ENCODE data around the gene TSR1. TPM values are rescaled to one million over a fixed set of nuclear protein-coding genes. Genes with fewer than 3 reads are reported as not detected.

Gene TSR1
- total RNA-seq, 1 experiment from 2014 or later, result 70.3 TPM

DNA sequence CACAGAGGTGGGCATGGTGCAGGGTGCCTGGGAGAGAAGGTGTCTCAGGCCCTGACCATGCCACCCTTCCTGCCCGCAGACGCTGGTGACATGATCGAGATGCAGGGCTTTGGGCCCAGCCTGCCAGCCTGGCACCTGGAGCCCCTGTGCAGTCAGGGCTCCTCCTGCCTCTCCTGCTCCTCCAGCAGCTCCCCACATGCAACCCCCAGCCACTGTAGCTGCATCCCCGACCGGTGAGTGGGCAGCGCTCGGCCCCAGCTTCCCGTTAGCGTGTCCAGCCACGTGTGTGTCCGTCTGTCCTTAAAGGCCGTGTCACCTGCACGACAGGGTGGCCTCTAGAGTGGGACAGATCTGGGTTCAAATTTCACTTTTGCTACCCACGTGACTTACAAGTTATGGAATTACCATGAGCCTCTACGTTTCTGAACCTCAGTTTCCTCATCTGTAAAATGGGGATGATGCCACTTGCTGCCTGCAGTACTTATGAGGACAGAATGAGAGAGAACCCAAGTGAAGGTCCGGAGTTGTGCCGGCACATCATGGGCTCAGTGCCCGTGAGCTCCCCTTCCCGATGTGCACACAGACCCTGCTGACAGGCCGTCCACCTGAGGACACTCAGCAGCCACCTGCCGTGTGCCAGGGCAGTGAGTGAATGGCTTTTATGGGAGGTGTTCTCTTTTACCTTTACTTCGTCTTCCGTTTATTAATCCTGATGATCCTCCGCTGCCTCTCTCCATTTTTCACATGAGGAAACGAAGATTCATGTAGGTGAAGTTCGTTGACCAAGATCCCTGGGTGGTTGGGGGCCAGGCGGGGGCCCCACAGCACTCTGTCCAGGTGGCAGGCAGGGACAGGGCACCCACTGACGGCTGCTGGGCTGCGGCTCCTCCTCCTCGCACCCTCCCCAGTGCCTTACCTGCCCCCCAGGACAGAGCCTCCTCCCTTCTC lies 35.2 kb upstream of the TSR1 start:
- POLR2A ChIA-PET (ENCODE audit: unreplicated experiment), result no interaction called here
- ATAC-seq (no peak), DNase-seq (no peak)
- no peaks in the 10 kb centered on the region for H4K20me1 ChIP-seq (ENCODE audit: low read length)
- TF ChIP-seq EZH2 (IDR thresholded peaks at IDR 0.05; ENCODE audit: low read length, unreplicated experiment) (no peak), EZH2phosphoT487 (IDR thresholded peaks at IDR 0.05; ENCODE audit: borderline replicate concordance, low read length) (no peak)
- TF ChIP-seq, protein P1, sequence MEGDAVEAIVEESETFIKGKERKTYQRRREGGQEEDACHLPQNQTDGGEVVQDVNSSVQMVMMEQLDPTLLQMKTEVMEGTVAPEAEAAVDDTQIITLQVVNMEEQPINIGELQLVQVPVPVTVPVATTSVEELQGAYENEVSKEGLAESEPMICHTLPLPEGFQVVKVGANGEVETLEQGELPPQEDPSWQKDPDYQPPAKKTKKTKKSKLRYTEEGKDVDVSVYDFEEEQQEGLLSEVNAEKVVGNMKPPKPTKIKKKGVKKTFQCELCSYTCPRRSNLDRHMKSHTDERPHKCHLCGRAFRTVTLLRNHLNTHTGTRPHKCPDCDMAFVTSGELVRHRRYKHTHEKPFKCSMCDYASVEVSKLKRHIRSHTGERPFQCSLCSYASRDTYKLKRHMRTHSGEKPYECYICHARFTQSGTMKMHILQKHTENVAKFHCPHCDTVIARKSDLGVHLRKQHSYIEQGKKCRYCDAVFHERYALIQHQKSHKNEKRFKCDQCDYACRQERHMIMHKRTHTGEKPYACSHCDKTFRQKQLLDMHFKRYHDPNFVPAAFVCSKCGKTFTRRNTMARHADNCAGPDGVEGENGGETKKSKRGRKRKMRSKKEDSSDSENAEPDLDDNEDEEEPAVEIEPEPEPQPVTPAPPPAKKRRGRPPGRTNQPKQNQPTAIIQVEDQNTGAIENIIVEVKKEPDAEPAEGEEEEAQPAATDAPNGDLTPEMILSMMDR (conservative IDR thresholded peaks at IDR 0.05; ENCODE audit: low read depth, low read length), result no peak
- H3F3A ChIP-seq (ENCODE audit: low read length, unreplicated experiment), result no peaks in the 10 kb centered on the region
- intact Hi-C loops (cut with micrococcal nuclease), result no loop called here
- CTCF ChIA-PET, result no interaction called here
- no peaks in the 10 kb centered on the region for H3K4me1 ChIP-seq (ENCODE audit: insufficient read depth, low read length)
- no peak overlapping the region for H3K4me2 ChIP-seq (ENCODE audit: low read length)
- no TSS peak for BruUV-seq (replicated peaks)
- no peak overlapping the region for H3K9ac ChIP-seq (ENCODE audit: low read length)
- no peak overlapping the region for H3K4me3 ChIP-seq (ENCODE audit: low read length)
- H3K27me3 ChIP-seq (ENCODE audit: low read length), result no peaks in the 10 kb centered on the region
- H3K9me3 ChIP-seq (ENCODE audit: low read length), result no peaks in the 10 kb centered on the region
- no peaks in the 10 kb centered on the region for H3K9me2 ChIP-seq (replicated peaks; ENCODE audit: low read length)
- H3K36me3 ChIP-seq (ENCODE audit: low read depth, low read length), result no peaks in the 10 kb centered on the region
- no peak overlapping the region for H3K27ac ChIP-seq (ENCODE audit: low read length)
- no peaks in the 10 kb centered on the region for H3K79me2 ChIP-seq (ENCODE audit: low read length)
- no peak overlapping the region for H2AFZ ChIP-seq (ENCODE audit: low read length)

DNA sequence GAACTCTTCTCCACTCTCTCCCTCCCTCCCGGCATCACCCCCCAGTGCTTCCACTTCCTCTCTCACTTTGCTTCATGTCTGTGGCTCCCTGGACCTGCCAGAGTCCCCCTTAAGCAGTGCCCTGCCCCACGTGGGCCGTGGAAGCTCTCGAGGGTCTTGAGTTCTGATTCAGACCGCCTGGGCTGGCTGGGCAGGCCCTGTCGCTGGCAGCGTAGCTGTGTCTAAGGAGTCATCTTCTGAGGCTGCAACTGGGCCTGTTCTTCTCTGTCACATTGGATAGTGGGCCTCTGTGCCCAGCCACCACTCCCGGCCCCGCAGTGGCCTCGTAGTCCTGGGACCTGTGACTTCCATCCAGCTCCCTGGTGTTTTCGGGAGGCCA lies 33.9 kb upstream of the TSR1 start:
- intact Hi-C loops (cut with micrococcal nuclease), result no loop called here
- H3K27me3 ChIP-seq (ENCODE audit: low read length), result no peaks in the 10 kb centered on the region
- H3K4me1 ChIP-seq (ENCODE audit: insufficient read depth, low read length), result no peaks in the 10 kb centered on the region
- BruUV-seq (replicated peaks), result no TSS peak
- no peaks in the 10 kb centered on the region for H3K79me2 ChIP-seq (ENCODE audit: low read length)
- ChIA-PET POLR2A (ENCODE audit: unreplicated experiment) (no interaction called here), CTCF (no interaction called here)
- no peak overlapping the region for H3K4me2 ChIP-seq (ENCODE audit: low read length)
- no peaks in the 10 kb centered on the region for H3K9me2 ChIP-seq (replicated peaks; ENCODE audit: low read length)
- no peak for DNase-seq
- no peaks in the 10 kb centered on the region for H3K9me3 ChIP-seq (ENCODE audit: low read length)
- TF ChIP-seq EZH2phosphoT487 (IDR thresholded peaks at IDR 0.05; ENCODE audit: borderline replicate concordance, low read length) (no peak), EZH2 (IDR thresholded peaks at IDR 0.05; ENCODE audit: low read length, unreplicated experiment) (no peak)
- TF ChIP-seq, protein P1 (conservative IDR thresholded peaks at IDR 0.05; ENCODE audit: low read depth, low read length), result no peak
- H3F3A ChIP-seq (ENCODE audit: low read length, unreplicated experiment), result no peaks in the 10 kb centered on the region
- ATAC-seq, result no peak
- no peaks in the 10 kb centered on the region for H3K36me3 ChIP-seq (ENCODE audit: low read depth, low read length)
- H2AFZ ChIP-seq (ENCODE audit: low read length), result no peak overlapping the region
- H4K20me1 ChIP-seq (ENCODE audit: low read length), result no peaks in the 10 kb centered on the region
- no peak overlapping the region for H3K27ac ChIP-seq (ENCODE audit: low read length)
- no peak overlapping the region for H3K4me3 ChIP-seq (ENCODE audit: low read length)
- no peak overlapping the region for H3K9ac ChIP-seq (ENCODE audit: low read length)

DNA sequence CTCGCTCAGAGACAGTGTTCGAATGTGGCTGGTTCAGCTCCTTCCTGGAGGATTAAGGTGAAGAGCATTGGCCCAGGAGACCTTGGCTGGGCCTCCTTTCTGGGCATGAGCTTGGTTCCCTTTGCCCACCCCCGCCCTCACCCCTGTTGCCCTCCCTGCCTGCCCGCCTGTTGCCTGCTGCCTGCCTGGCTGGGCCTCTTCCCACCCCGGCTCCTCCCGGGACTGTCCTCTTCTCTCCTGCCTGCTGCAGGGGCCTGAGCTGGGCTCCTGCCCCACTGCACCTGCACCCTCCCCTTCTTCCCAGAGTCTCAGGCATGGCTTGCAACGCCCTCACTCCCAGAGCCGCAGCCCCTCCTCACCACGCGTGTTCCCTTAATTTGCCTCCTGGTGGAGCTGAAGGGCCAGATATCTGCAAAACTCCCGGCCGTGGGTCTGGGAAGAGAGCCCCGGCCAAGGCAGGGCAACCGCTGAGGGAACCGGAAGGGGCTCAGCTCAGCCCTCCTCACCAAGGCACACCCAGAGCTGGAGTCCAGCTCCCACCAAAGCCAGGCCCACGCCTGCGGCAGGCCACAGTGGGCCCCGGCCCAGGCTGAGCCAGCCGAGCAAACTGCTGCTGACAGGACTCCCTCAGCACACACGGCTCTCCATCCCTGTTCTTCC lies 33.4 kb upstream of the TSR1 start:
- Histone ChIP-seq H3K27me3 (ENCODE audit: low read length) (no peaks in the 10 kb centered on the region), H3K36me3 (ENCODE audit: low read depth, low read length) (no peaks in the 10 kb centered on the region), H3K27ac (ENCODE audit: low read length) (no peak overlapping the region), H3K9ac (ENCODE audit: low read length) (no peak overlapping the region), H2AFZ (ENCODE audit: low read length) (no peak overlapping the region), H3K4me1 (ENCODE audit: insufficient read depth, low read length) (no peaks in the 10 kb centered on the region), H3K79me2 (ENCODE audit: low read length) (no peaks in the 10 kb centered on the region), H3K9me2 (replicated peaks; ENCODE audit: low read length) (no peaks in the 10 kb centered on the region), H3K4me3 (ENCODE audit: low read length) (no peak overlapping the region), H3F3A (ENCODE audit: low read length, unreplicated experiment) (no peaks in the 10 kb centered on the region), H4K20me1 (ENCODE audit: low read length) (no peaks in the 10 kb centered on the region), H3K9me3 (ENCODE audit: low read length) (no peaks in the 10 kb centered on the region), H3K4me2 (ENCODE audit: low read length) (no peak overlapping the region)
- DNase-seq, result no peak
- BruUV-seq (replicated peaks), result no TSS peak
- ChIA-PET CTCF (no interaction called here), POLR2A (ENCODE audit: unreplicated experiment) (no interaction called here)
- TF ChIP-seq, protein P1 (conservative IDR thresholded peaks at IDR 0.05; ENCODE audit: low read depth, low read length), result 0 out of 2 replicates have a peak, but pooled peaks have one; percentile 13
- TF ChIP-seq EZH2 (IDR thresholded peaks at IDR 0.05; ENCODE audit: low read length, unreplicated experiment) (no peak), EZH2phosphoT487 (IDR thresholded peaks at IDR 0.05; ENCODE audit: borderline replicate concordance, low read length) (no peak)
- intact Hi-C loops (cut with micrococcal nuclease), result no loop called here
- no peak; the same call in 1 of the 2 replicates for ATAC-seq

Measured in PC-3 (cell line).